HepG2 (cell line): ENCODE data around the gene MATN1. TPM values are rescaled to one million over a fixed set of nuclear protein-coding genes. Genes with fewer than 3 reads are reported as not detected.

Source experiments
- ASH2L ChIP-seq: fragments of 300-600, 200-600 bp; sonication (generic); IDR thresholded peaks from 2 replicates; pipeline ENCODE4 v1.7.0; 2017; ENCODE audit warnings: low read depth, mild to moderate bottlenecking, moderate library complexity, mixed read lengths, low read length; ENCODE audit not compliant: insufficient read length
- GFI1 ChIP-seq: sonication (generic); formaldehyde crosslinking; IDR thresholded peaks from 2 replicates; pipeline ENCODE4 v1.5.0; 2020; ENCODE audit warnings: missing genetic modification reagents, mild to moderate bottlenecking, borderline replicate concordance
- HNRNPUL1 ChIP-seq: fragments of 200-400 bp; formaldehyde crosslinking; IDR thresholded peaks from 2 replicates; pipeline ENCODE4 v1.6.1; 2017; ENCODE audit warnings: low read depth, mild to moderate bottlenecking, low read length, moderate library complexity
- KAT2B ChIP-seq: fragments of 150-350 bp; IDR thresholded peaks from 2 replicates; pipeline ENCODE4 v1.6.1; 2014; ENCODE audit warnings: low read depth, low read length, borderline replicate concordance
- MXI1 ChIP-seq: IDR thresholded peaks from 3 replicates; pipeline ENCODE4 v1.6.1; 2012; ENCODE audit warnings: low read depth, low read length, inconsistent platforms, borderline replicate concordance
- SKI ChIP-seq: fragments of 450-650 bp; IDR thresholded peaks from one replicate; pipeline ENCODE4 v1.6.1; 2018; ENCODE audit warnings: mild to moderate bottlenecking; ENCODE audit not compliant: partially characterized antibody
- ZNF253 ChIP-seq: sonication (generic); formaldehyde crosslinking; IDR thresholded peaks from 2 replicates; pipeline ENCODE4 v1.8.0; 2022; ENCODE audit warnings: mild to moderate bottlenecking, missing genetic modification reagents, borderline replicate concordance
- ZNF33B ChIP-seq: sonication (generic); formaldehyde crosslinking; IDR thresholded peaks from 2 replicates; pipeline ENCODE4 v1.5.1; 2020; ENCODE audit warnings: mild to moderate bottlenecking, missing genetic modification reagents
- ZNF567 ChIP-seq: sonication (generic); formaldehyde crosslinking; IDR thresholded peaks from 2 replicates; pipeline ENCODE4 v1.8.1; 2023; ENCODE audit warnings: mild to moderate bottlenecking, missing genetic modification reagents, borderline replicate concordance
- ZNF629 ChIP-seq: sonication (generic); formaldehyde crosslinking; conservative IDR thresholded peaks from 2 replicates; pipeline ENCODE4 v1.5.0; 2020; ENCODE audit warnings: missing genetic modification reagents
- ZNF749 ChIP-seq: sonication (generic); formaldehyde crosslinking; IDR thresholded peaks from 2 replicates; pipeline ENCODE4 v1.8.0; 2022; ENCODE audit warnings: mild to moderate bottlenecking, missing genetic modification reagents, moderate library complexity, borderline replicate concordance
- polyA plus RNA-seq, 8 experiments: library from polyadenylated mRNA; depleted of rRNA in 3 of 8; stranded (reverse) in 7 of 8; unstranded in 1 of 8; fragments of >200 nt; fragmentation: Illumina TruSeq in 4 of 8; extraction: Trizol in 4 of 8; gene quantifications; 2 replicates each; pipeline versions ENCODE4 v1.2.1 to v1.2.3, GENCODE V29; 2011 to 2016; ENCODE audit warnings: low read depth in 4 of 8, missing spikeins in 1 of 8, mixed read lengths in 1 of 8; ENCODE audit not compliant: insufficient read depth in 1 of 8
- total RNA-seq, 5 experiments: library from RNA; depleted of rRNA; stranded (reverse); fragments of >200 nt; fragmentation: Illumina TruSeq; extraction: Trizol; gene quantifications; 2 replicates each; pipeline ENCODE4 v1.2.3, GENCODE V29; 2016; ENCODE audit warnings: low read depth in 1 of 5
- TF ChIP-seq, protein P1 (sequence below): sonication (generic); formaldehyde crosslinking; IDR thresholded peaks from 2 replicates; pipeline ENCODE4 v1.8.1; 2023; ENCODE audit warnings: mild to moderate bottlenecking, missing genetic modification reagents
- TF ChIP-seq, protein P2 (sequence below): sonication (generic); formaldehyde crosslinking; IDR thresholded peaks from 2 replicates; pipeline ENCODE4 v1.8.0; 2022; ENCODE audit warnings: missing genetic modification reagents, low read depth, mild to moderate bottlenecking, borderline replicate concordance
- TF ChIP-seq, protein P3 (sequence below): sonication (generic); formaldehyde crosslinking; IDR thresholded peaks from 2 replicates; pipeline ENCODE4 v1.8.0; 2022; ENCODE audit warnings: missing genetic modification reagents, mild to moderate bottlenecking, moderate library complexity, borderline replicate concordance
- TF ChIP-seq, protein P4 (sequence below): sonication (generic); formaldehyde crosslinking; IDR thresholded peaks from 2 replicates; pipeline ENCODE4 v1.5.1; 2020; ENCODE audit warnings: mild to moderate bottlenecking, moderate library complexity, missing genetic modification reagents
- TF ChIP-seq, protein P5 (sequence below): sonication (generic); formaldehyde crosslinking; IDR thresholded peaks from 2 replicates; pipeline ENCODE4 v1.4.0; 2020; ENCODE audit warnings: mild to moderate bottlenecking, missing genetic modification reagents
- TF ChIP-seq, protein P6 (sequence below): sonication (generic); formaldehyde crosslinking; IDR thresholded peaks from 2 replicates; pipeline ENCODE4 v1.4.0; 2020; ENCODE audit warnings: missing genetic modification reagents

MATN1 gene
- total and polyA plus RNA-seq, 2 of the 13 experiments (the other 11 are each of a cell fraction or from before 2014, with no cell fraction given): 0.04 to 0.05 TPM

DNA sequence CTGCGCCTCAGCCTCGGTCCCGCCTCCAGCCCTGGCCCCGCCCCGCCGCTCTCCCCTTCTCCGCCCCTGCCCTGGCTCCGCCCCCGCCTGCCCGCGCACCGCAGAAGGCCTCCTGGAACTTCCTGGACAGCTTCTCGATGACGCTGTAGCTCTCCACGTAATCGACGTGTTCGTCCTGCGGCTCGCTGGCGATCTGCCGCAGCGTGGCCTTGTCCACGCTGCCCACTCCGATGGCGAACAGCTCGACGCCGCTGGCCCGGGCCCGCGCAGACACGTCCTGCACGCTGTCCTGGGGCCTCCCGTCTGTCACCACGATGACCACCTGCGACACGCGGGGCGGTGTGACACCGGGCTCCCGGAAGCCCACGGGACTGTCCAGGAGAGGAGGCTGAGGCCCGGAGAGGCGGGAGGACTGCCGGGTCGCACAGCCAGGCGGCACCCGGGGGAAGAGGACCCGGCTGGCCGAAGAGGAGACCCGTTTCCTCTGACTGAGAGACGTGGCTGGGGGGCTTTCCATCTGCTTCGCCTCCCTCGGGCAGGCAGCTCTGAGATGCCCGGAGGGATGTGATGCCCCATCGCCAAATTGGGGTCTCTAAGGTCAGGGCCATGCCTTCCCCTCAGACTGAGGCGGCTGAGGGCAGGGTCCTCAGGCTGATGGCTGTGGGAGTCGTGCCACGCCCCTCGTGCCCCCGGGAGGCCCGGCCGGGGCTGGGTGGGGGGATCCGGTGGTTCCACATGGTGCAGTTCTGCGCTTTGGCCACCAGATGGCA is 4.6 kb downstream of the MATN1 start (continued):
- TF ChIP-seq, protein P1, sequence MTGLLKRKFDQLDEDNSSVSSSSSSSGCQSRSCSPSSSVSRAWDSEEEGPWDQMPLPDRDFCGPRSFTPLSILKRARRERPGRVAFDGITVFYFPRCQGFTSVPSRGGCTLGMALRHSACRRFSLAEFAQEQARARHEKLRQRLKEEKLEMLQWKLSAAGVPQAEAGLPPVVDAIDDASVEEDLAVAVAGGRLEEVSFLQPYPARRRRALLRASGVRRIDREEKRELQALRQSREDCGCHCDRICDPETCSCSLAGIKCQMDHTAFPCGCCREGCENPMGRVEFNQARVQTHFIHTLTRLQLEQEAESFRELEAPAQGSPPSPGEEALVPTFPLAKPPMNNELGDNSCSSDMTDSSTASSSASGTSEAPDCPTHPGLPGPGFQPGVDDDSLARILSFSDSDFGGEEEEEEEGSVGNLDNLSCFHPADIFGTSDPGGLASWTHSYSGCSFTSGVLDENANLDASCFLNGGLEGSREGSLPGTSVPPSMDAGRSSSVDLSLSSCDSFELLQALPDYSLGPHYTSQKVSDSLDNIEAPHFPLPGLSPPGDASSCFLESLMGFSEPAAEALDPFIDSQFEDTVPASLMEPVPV: peak; percentile 61; the same call in 1 of the 2 replicates
- TF ChIP-seq, protein P2, sequence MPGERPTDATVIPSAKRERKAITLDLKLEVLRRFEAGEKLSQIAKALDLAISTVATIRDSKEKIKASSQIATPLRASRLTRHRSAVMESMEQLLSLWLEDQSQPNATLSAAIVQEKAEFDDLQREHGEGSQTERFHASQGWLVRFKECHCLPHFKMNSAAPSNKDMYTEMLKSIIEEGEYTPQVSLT (CRISPR knock-in tag): no peak
- TF ChIP-seq ZNF567 (no peak), KAT2B (no peak), ZNF749 (CRISPR knock-in tag) (peak; percentile 88; the same call in 1 of the 2 replicates), ASH2L (peak; percentile 46), SKI (no peak), HNRNPUL1 (no peak), ZNF33B (peak; percentile 88; the same call in 1 of the 2 replicates), MXI1 (peak; percentile 44; the same call in 1 of the 3 replicates), GFI1 (CRISPR knock-in tag) (0 out of 2 replicates have a peak, but pooled peaks have one; percentile 43), ZNF629 (0 out of 2 replicates have a peak, but pooled peaks have one; percentile 26), ZNF253 (CRISPR knock-in tag) (peak; percentile 92; the same call in 1 of the 2 replicates)
- TF ChIP-seq, protein P3, sequence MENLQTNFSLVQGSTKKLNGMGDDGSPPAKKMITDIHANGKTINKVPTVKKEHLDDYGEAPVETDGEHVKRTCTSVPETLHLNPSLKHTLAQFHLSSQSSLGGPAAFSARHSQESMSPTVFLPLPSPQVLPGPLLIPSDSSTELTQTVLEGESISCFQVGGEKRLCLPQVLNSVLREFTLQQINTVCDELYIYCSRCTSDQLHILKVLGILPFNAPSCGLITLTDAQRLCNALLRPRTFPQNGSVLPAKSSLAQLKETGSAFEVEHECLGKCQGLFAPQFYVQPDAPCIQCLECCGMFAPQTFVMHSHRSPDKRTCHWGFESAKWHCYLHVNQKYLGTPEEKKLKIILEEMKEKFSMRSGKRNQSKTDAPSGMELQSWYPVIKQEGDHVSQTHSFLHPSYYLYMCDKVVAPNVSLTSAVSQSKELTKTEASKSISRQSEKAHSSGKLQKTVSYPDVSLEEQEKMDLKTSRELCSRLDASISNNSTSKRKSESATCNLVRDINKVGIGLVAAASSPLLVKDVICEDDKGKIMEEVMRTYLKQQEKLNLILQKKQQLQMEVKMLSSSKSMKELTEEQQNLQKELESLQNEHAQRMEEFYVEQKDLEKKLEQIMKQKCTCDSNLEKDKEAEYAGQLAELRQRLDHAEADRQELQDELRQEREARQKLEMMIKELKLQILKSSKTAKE (CRISPR knock-in tag): no peak
- TF ChIP-seq, protein P4, sequence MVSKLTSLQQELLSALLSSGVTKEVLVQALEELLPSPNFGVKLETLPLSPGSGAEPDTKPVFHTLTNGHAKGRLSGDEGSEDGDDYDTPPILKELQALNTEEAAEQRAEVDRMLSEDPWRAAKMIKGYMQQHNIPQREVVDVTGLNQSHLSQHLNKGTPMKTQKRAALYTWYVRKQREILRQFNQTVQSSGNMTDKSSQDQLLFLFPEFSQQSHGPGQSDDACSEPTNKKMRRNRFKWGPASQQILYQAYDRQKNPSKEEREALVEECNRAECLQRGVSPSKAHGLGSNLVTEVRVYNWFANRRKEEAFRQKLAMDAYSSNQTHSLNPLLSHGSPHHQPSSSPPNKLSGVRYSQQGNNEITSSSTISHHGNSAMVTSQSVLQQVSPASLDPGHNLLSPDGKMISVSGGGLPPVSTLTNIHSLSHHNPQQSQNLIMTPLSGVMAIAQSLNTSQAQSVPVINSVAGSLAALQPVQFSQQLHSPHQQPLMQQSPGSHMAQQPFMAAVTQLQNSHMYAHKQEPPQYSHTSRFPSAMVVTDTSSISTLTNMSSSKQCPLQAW (CRISPR knock-in tag): peak; percentile 73
- TF ChIP-seq, protein P5, sequence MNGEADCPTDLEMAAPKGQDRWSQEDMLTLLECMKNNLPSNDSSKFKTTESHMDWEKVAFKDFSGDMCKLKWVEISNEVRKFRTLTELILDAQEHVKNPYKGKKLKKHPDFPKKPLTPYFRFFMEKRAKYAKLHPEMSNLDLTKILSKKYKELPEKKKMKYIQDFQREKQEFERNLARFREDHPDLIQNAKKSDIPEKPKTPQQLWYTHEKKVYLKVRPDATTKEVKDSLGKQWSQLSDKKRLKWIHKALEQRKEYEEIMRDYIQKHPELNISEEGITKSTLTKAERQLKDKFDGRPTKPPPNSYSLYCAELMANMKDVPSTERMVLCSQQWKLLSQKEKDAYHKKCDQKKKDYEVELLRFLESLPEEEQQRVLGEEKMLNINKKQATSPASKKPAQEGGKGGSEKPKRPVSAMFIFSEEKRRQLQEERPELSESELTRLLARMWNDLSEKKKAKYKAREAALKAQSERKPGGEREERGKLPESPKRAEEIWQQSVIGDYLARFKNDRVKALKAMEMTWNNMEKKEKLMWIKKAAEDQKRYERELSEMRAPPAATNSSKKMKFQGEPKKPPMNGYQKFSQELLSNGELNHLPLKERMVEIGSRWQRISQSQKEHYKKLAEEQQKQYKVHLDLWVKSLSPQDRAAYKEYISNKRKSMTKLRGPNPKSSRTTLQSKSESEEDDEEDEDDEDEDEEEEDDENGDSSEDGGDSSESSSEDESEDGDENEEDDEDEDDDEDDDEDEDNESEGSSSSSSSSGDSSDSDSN (CRISPR knock-in tag): 0 out of 2 replicates have a peak, but pooled peaks have one; percentile 26
- TF ChIP-seq, protein P6, sequence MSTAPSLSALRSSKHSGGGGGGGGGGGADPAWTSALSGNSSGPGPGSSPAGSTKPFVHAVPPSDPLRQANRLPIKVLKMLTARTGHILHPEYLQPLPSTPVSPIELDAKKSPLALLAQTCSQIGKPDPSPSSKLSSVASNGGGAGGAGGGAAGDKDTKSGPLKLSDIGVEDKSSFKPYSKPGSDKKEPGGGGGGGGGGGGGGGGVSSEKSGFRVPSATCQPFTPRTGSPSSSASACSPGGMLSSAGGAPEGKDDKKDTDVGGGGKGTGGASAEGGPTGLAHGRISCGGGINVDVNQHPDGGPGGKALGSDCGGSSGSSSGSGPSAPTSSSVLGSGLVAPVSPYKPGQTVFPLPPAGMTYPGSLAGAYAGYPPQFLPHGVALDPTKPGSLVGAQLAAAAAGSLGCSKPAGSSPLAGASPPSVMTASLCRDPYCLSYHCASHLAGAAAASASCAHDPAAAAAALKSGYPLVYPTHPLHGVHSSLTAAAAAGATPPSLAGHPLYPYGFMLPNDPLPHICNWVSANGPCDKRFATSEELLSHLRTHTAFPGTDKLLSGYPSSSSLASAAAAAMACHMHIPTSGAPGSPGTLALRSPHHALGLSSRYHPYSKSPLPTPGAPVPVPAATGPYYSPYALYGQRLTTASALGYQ (CRISPR knock-in tag): no peak
